Smooth muscle cell (in vitro differentiated cells): ENCODE data around the gene NAGPA. TPM values are rescaled to one million over a fixed set of nuclear protein-coding genes. Genes with fewer than 3 reads are reported as not detected.
A peak's percentile ranks its signal among the peaks of the same experiment; 100 is the strongest.

ENCODE experiments used
- DNase-seq: peaks from one replicate; lab custom pipeline; 2025; ENCODE audit not compliant: unreplicated experiment; lab: John Stamatoyannopoulos, UW
- H2AFZ ChIP-seq: fragments of 200-600 bp; sonication (generic); 2 replicates; pipeline ENCODE4 v1.6.0; 2016; ENCODE audit warnings: antibody characterized with exemption, low read depth, mild to moderate bottlenecking
- H3F3A ChIP-seq: fragments of 200-600 bp; sonication (generic); 2 replicates; pipeline ENCODE4 v1.6.0; 2017; ENCODE audit warnings: antibody characterized with exemption, low read depth
- H3K27ac ChIP-seq: fragments of 200-600 bp; sonication (generic); 2 replicates; pipeline ENCODE4 v1.5.1; 2016; ENCODE audit warnings: low read depth, mild to moderate bottlenecking
- H3K27me3 ChIP-seq: fragments of 200-600 bp; sonication (generic); 2 replicates; pipeline ENCODE4 v1.6.1; 2016; ENCODE audit warnings: low read depth, mild to moderate bottlenecking
- H3K36me3 ChIP-seq: fragments of 200-600 bp; sonication (generic); 2 replicates; pipeline ENCODE4 v1.5.1; 2016; ENCODE audit warnings: low read depth
- H3K4me1 ChIP-seq: fragments of 200-600 bp; sonication (generic); 2 replicates; pipeline ENCODE4 v1.5.1; 2016; ENCODE audit warnings: low read depth
- H3K4me2 ChIP-seq: fragments of 200-600 bp; sonication (generic); 2 replicates; pipeline ENCODE4 v1.6.0; 2016; ENCODE audit warnings: mild to moderate bottlenecking
- H3K4me3 ChIP-seq: fragments of 200-600 bp; sonication (generic); 2 replicates; pipeline ENCODE4 v1.5.1; 2016; ENCODE audit warnings: mild to moderate bottlenecking
- H3K79me2 ChIP-seq: fragments of 200-600 bp; sonication (generic); 2 replicates; pipeline ENCODE4 v1.6.0; 2016; ENCODE audit warnings: low read depth, mild to moderate bottlenecking
- H3K9ac ChIP-seq: fragments of 200-600 bp; sonication (generic); 2 replicates; pipeline ENCODE4 v1.6.0; 2016; ENCODE audit warnings: low read depth
- H3K9me3 ChIP-seq: fragments of 200-600 bp; sonication (generic); replicated peaks from 2 replicates; pipeline ENCODE4 v1.5.1; 2016; ENCODE audit warnings: low read depth
- H4K20me1 ChIP-seq: fragments of 200-600 bp; sonication (generic); 2 replicates; pipeline ENCODE4 v1.6.0; 2016; ENCODE audit warnings: low read depth
- CTCF ChIP-seq: fragments of 200-600 bp; sonication (generic); IDR thresholded peaks from 2 replicates; pipeline ENCODE4 v1.5.1; 2017; ENCODE audit warnings: borderline replicate concordance, mild to moderate bottlenecking, antibody characterized with exemption; ENCODE audit not compliant: insufficient read depth, poor library complexity, severe bottlenecking
- WGBS: methylation state at CpG from one replicate; pipeline ENCODE4 v1.1.7; 2016; ENCODE audit warnings: low lambda C conversion rate; 5-methylcytosine and 5-hydroxymethylcytosine counted together
- polyA plus RNA-seq: library from polyadenylated mRNA; unstranded; fragments of >200 nt; fragmentation: Nextera tagmentation; extraction: Ambion mirVana; gene quantifications from 2 replicates; pipeline ENCODE4 v1.2.1, GENCODE V29; 2016
- total RNA-seq: library from RNA; depleted of rRNA; stranded (reverse); fragments of >200 nt; gene quantifications from 2 replicates; pipeline ENCODE4 v1.2.3, GENCODE V29; 2014

NAGPA gene
- total and polyA plus RNA-seq, 2 experiments from 2014 or later, result 3.8 to 5.4 TPM

- H3K27ac ChIP-seq, result no peak overlapping the region
- TF ChIP-seq CTCF, result no peak
- H4K20me1 ChIP-seq, result no peaks in the 10 kb centered on the region
- no peak for DNase-seq
- H3K27me3 ChIP-seq, result peaks cover 5% of the 10 kb centered on the region
- WGBS, result 91% methylated on average over 18 of the region's 18 CpGs
- H3F3A ChIP-seq, result no peaks in the 10 kb centered on the region
- H3K9me3 ChIP-seq, result no peaks in the 10 kb centered on the region
- no peaks in the 10 kb centered on the region for H3K4me1 ChIP-seq
- H3K36me3 ChIP-seq, result no peaks in the 10 kb centered on the region
- H3K4me2 ChIP-seq, result no peak overlapping the region
- H3K9ac ChIP-seq, result no peak overlapping the region
- no peak overlapping the region for H3K4me3 ChIP-seq
- H3K79me2 ChIP-seq, result no peaks in the 10 kb centered on the region
- H2AFZ ChIP-seq, result no peak overlapping the region
These were observed 25.4 kb downstream of the NAGPA start for GRCh38 chr16:5008311-5008731.

- H3K9me3 ChIP-seq, result no peaks in the 10 kb centered on the region
- no peaks in the 10 kb centered on the region for H3K4me1 ChIP-seq
- H3K4me3 ChIP-seq, result no peak overlapping the region
- no peak overlapping the region for H3K4me2 ChIP-seq
- no peaks in the 10 kb centered on the region for H3K79me2 ChIP-seq
- no peaks in the 10 kb centered on the region for H3F3A ChIP-seq
- no peak for TF ChIP-seq CTCF
- H2AFZ ChIP-seq, result no peak overlapping the region
- H3K27me3 ChIP-seq, result peaks cover 5% of the 10 kb centered on the region
- no peaks in the 10 kb centered on the region for H4K20me1 ChIP-seq
- 89% methylated on average over 9 of the region's 10 CpGs for whole genome bisulfite sequencing
- DNase-seq, result no peak
- no peak overlapping the region for H3K9ac ChIP-seq
- H3K27ac ChIP-seq, result no peak overlapping the region
- no peaks in the 10 kb centered on the region for H3K36me3 ChIP-seq
These were observed 26.5 kb downstream of the NAGPA start for GRCh38 chr16:5007256-5007655.

- Histone ChIP-seq H3K9me3 (no peaks in the 10 kb centered on the region), H3K27me3 (peaks cover 2% of the 10 kb centered on the region), H3K4me2 (no peak overlapping the region), H3K36me3 (no peaks in the 10 kb centered on the region), H2AFZ (peak overlapping the region; percentile 24), H3K4me1 (no peaks in the 10 kb centered on the region), H3K79me2 (no peaks in the 10 kb centered on the region), H3K9ac (no peak overlapping the region), H3F3A (no peaks in the 10 kb centered on the region), H3K4me3 (no peak overlapping the region), H4K20me1 (no peaks in the 10 kb centered on the region), H3K27ac (no peak overlapping the region)
- WGBS, result 74% methylated on average over 22 of the region's 22 CpGs
- TF ChIP-seq CTCF, result no peak
- no peak for DNase-seq
These were observed 27.2 kb downstream of the NAGPA start for GRCh38 chr16:5006348-5007193.

GRCh38 chr16:5005916-5006315, 27.8 kb downstream of the NAGPA start:
- H3K79me2 ChIP-seq, result no peaks in the 10 kb centered on the region
- no peaks in the 10 kb centered on the region for H3F3A ChIP-seq
- no peak for DNase-seq
- no peak overlapping the region for H3K4me3 ChIP-seq
- TF ChIP-seq CTCF, result no peak
- H3K9me3 ChIP-seq, result no peaks in the 10 kb centered on the region
- H3K36me3 ChIP-seq, result no peaks in the 10 kb centered on the region
- no peak overlapping the region for H3K9ac ChIP-seq
- no peaks in the 10 kb centered on the region for H3K4me1 ChIP-seq
- no peak overlapping the region for H2AFZ ChIP-seq
- H3K4me2 ChIP-seq, result no peak overlapping the region
- H3K27ac ChIP-seq, result no peak overlapping the region
- H4K20me1 ChIP-seq, result no peaks in the 10 kb centered on the region
- H3K27me3 ChIP-seq, result no peaks in the 10 kb centered on the region
- 80% methylated on average over 4 of the region's 4 CpGs for WGBS
